GM23338 (cell line): ENCODE measurements around the gene SNX7. TPM values are rescaled to one million over a fixed set of nuclear protein-coding genes. Genes with fewer than 3 reads are reported as not detected.

Experiments
- ATAC-seq: fragments of 200-7000 bp; cut with Tn5 transposase; 3 replicates; pipeline ENCODE4 v1.9.1; 2020
- DNase-seq: peaks from one replicate; pipeline ENCODE4 v3.0.0-alpha.2; 2015; ENCODE audit warnings: low spot score
- H2AFZ ChIP-seq: fragments of 200-600 bp; sonication (generic); 2 replicates; pipeline ENCODE4 v1.8.0; 2016; ENCODE audit warnings: antibody characterized with exemption, mild to moderate bottlenecking, moderate library complexity
- H3F3A ChIP-seq: fragments of 200-600 bp; sonication (generic); replicated peaks from 2 replicates; pipeline ENCODE4 v1.8.0; 2017; ENCODE audit warnings: antibody characterized with exemption, mixed run types, low read depth
- H3K27ac ChIP-seq: fragments of 200-600 bp; sonication (generic); 2 replicates; pipeline ENCODE4 v1.6.1; 2016; ENCODE audit warnings: low read depth
- H3K27me3 ChIP-seq: fragments of 200-600 bp; sonication (generic); 2 replicates; pipeline ENCODE4 v1.8.0; 2016; ENCODE audit warnings: mild to moderate bottlenecking, mixed run types, moderate library complexity; ENCODE audit not compliant: insufficient read depth
- H3K36me3 ChIP-seq: fragments of 200-600 bp; sonication (generic); 2 replicates; pipeline ENCODE4 v1.8.0; 2016; ENCODE audit warnings: mild to moderate bottlenecking; ENCODE audit not compliant: insufficient read depth
- H3K4me1 ChIP-seq: fragments of 200-600 bp; sonication (generic); 2 replicates; pipeline ENCODE4 v1.8.0; 2016; ENCODE audit warnings: mild to moderate bottlenecking, moderate library complexity; ENCODE audit not compliant: insufficient read depth
- H3K4me2 ChIP-seq: fragments of 200-600 bp; sonication (generic); 2 replicates; pipeline ENCODE4 v1.7.1; 2017; ENCODE audit warnings: mixed run types
- H3K4me3 ChIP-seq: fragments of 200-600 bp; sonication (generic); 2 replicates; pipeline ENCODE4 v1.6.1; 2016; ENCODE audit warnings: mixed run types
- H3K79me2 ChIP-seq: fragments of 200-600 bp; sonication (generic); replicated peaks from 2 replicates; pipeline ENCODE4 v1.8.0; 2017; ENCODE audit warnings: mild to moderate bottlenecking; ENCODE audit not compliant: insufficient read depth
- H3K9me2 ChIP-seq: fragments of 200-600 bp; sonication (generic); 2 replicates; pipeline ENCODE4 v1.8.0; 2017; ENCODE audit not compliant: insufficient read depth
- H4K20me1 ChIP-seq: fragments of 200-600 bp; sonication (generic); replicated peaks from 2 replicates; pipeline ENCODE4 v1.8.0; 2017; ENCODE audit warnings: mild to moderate bottlenecking; ENCODE audit not compliant: insufficient read depth
- H3K27ac Mint-ChIP-seq: 2 replicates; pipeline ENCODE4 v1.8.0; 2020; ENCODE audit warnings: inconsistent platforms, mild to moderate bottlenecking, moderate library complexity, mixed read lengths
- H3K27me3 Mint-ChIP-seq: 3 replicates; pipeline ENCODE4 v1.8.0; 2022; ENCODE audit warnings: low read depth, mild to moderate bottlenecking, moderate library complexity, mixed read lengths, inconsistent platforms; ENCODE audit not compliant: insufficient read depth, poor library complexity
- H3K36me3 Mint-ChIP-seq: 3 replicates; pipeline ENCODE4 v1.8.0; 2021; ENCODE audit warnings: low read depth, mild to moderate bottlenecking, inconsistent platforms, moderate library complexity, mixed read lengths
- H3K4me1 Mint-ChIP-seq: 3 replicates; pipeline ENCODE4 v1.8.0; 2020; ENCODE audit warnings: mild to moderate bottlenecking, inconsistent platforms, mixed read lengths
- H3K4me3 Mint-ChIP-seq: 3 replicates; pipeline ENCODE4 v1.8.0; 2021; ENCODE audit warnings: moderate library complexity, mild to moderate bottlenecking, inconsistent platforms, mixed read lengths
- H3K9me3 Mint-ChIP-seq: 3 replicates; pipeline ENCODE4 v1.8.0; 2020; ENCODE audit warnings: moderate library complexity, mild to moderate bottlenecking, inconsistent platforms, mixed read lengths
- CREB1 ChIP-seq: fragments of 250-450 bp; sonication (Bioruptor Pico); IDR thresholded peaks from 2 replicates; pipeline ENCODE4 v1.5.0; 2020; ENCODE audit warnings: low read depth, mild to moderate bottlenecking, moderate library complexity
- EZH2 ChIP-seq: fragments of 200-600 bp; sonication (generic); IDR thresholded peaks from one replicate; pipeline ENCODE4 v1.8.0; 2017; ENCODE audit warnings: antibody characterized with exemption, mild to moderate bottlenecking, low read depth; ENCODE audit not compliant: unreplicated experiment
- EZH2phosphoT487 ChIP-seq: fragments of 200-600 bp; sonication (generic); IDR thresholded peaks from one replicate; pipeline ENCODE4 v1.8.1; 2018; ENCODE audit warnings: antibody characterized with exemption; ENCODE audit not compliant: unreplicated experiment
- NANOG ChIP-seq: IDR thresholded peaks from 2 replicates; pipeline ENCODE4 v1.6.1; 2016; ENCODE audit warnings: antibody characterized with exemption, borderline replicate concordance
- POLR2AphosphoS5 ChIP-seq: IDR thresholded peaks from 2 replicates; pipeline ENCODE4 v1.6.1; 2016; ENCODE audit warnings: antibody characterized with exemption, low read depth
- ZNF114 ChIP-seq: fragments of 250-450 bp; sonication (Bioruptor Pico); IDR thresholded peaks from 2 replicates; pipeline ENCODE4 v1.5.0; 2020; ENCODE audit warnings: mild to moderate bottlenecking, moderate library complexity
- ZNF331 ChIP-seq: fragments of 250-450 bp; sonication (Bioruptor Pico); IDR thresholded peaks from 2 replicates; pipeline ENCODE4 v1.5.0; 2020; ENCODE audit warnings: low read depth, mild to moderate bottlenecking, moderate library complexity
- polyA plus RNA-seq: library from polyadenylated mRNA; unstranded; fragments of >200 nt; fragmentation: Nextera tagmentation; extraction: Ambion mirVana; gene quantifications from 2 replicates; pipeline ENCODE4 v1.2.1, GENCODE V29; 2016
- total RNA-seq: library from RNA; depleted of rRNA; stranded (reverse); fragments of >200 nt; shearing (Covaris generic); gene quantifications from 2 replicates; pipeline ENCODE4 v1.2.3, GENCODE V29; 2014
- TF ChIP-seq, protein P1 (sequence below), 2 experiments: fragments of 200-600 bp in 1 of 2; sonication (generic) in 1 of 2; conservative IDR thresholded peaks; 2 replicates each; pipeline versions ENCODE4 v1.5.1 to v1.6.1; 2016 to 2017; ENCODE audit warnings: antibody characterized with exemption in 2 of 2, low read depth in 2 of 2, mild to moderate bottlenecking in 2 of 2, moderate library complexity in 1 of 2
- TF ChIP-seq, protein P2 (sequence below): IDR thresholded peaks from 2 replicates; pipeline ENCODE4 v1.6.1; 2016; ENCODE audit warnings: antibody characterized with exemption
- TF ChIP-seq, protein P3 (sequence below): IDR thresholded peaks from one replicate; pipeline ENCODE4 v1.6.1; 2018; ENCODE audit warnings: antibody characterized with exemption; ENCODE audit not compliant: unreplicated experiment
- TF ChIP-seq, protein P4 (sequence below): fragments of 250-450 bp; sonication (Bioruptor Pico); IDR thresholded peaks from 2 replicates; pipeline ENCODE4 v1.5.0; 2020; ENCODE audit warnings: mild to moderate bottlenecking, moderate library complexity

The SNX7 gene
- total and polyA plus RNA-seq, 2 experiments from 2014 or later, result 20.4 to 23.0 TPM

DNA sequence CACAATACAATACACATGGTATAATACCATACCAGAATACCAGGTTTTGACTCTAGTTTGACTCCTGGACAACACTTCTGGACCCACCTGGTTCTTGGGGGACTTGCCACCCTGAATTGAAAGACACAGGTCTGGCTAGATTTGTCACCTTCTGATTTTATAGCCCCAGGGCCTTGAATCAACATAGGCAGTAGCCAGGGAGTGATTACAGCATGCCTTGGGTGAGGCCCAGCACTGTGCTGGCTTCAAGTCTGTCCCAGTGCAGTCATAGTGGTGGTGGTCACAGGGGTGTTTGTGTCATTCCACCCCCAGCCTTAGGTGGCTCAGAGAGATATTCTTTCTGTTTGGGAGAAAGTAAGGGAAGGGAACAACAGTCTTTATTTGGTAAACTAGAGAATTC is 23.3 kb upstream of the SNX7 start (continued):
- TF ChIP-seq EZH2phosphoT487 (no peak), NANOG (no peak), EZH2 (no peak), ZNF331 (CRISPR knock-in tag) (no peak), POLR2AphosphoS5 (no peak)
- TF ChIP-seq, protein P1, sequence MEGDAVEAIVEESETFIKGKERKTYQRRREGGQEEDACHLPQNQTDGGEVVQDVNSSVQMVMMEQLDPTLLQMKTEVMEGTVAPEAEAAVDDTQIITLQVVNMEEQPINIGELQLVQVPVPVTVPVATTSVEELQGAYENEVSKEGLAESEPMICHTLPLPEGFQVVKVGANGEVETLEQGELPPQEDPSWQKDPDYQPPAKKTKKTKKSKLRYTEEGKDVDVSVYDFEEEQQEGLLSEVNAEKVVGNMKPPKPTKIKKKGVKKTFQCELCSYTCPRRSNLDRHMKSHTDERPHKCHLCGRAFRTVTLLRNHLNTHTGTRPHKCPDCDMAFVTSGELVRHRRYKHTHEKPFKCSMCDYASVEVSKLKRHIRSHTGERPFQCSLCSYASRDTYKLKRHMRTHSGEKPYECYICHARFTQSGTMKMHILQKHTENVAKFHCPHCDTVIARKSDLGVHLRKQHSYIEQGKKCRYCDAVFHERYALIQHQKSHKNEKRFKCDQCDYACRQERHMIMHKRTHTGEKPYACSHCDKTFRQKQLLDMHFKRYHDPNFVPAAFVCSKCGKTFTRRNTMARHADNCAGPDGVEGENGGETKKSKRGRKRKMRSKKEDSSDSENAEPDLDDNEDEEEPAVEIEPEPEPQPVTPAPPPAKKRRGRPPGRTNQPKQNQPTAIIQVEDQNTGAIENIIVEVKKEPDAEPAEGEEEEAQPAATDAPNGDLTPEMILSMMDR (conservative IDR thresholded peaks at IDR 0.05; ENCODE audit: low read depth in 2 of 2), result no peak
- TF ChIP-seq, protein P2, sequence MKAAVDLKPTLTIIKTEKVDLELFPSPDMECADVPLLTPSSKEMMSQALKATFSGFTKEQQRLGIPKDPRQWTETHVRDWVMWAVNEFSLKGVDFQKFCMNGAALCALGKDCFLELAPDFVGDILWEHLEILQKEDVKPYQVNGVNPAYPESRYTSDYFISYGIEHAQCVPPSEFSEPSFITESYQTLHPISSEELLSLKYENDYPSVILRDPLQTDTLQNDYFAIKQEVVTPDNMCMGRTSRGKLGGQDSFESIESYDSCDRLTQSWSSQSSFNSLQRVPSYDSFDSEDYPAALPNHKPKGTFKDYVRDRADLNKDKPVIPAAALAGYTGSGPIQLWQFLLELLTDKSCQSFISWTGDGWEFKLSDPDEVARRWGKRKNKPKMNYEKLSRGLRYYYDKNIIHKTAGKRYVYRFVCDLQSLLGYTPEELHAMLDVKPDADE, result no peak

DNA sequence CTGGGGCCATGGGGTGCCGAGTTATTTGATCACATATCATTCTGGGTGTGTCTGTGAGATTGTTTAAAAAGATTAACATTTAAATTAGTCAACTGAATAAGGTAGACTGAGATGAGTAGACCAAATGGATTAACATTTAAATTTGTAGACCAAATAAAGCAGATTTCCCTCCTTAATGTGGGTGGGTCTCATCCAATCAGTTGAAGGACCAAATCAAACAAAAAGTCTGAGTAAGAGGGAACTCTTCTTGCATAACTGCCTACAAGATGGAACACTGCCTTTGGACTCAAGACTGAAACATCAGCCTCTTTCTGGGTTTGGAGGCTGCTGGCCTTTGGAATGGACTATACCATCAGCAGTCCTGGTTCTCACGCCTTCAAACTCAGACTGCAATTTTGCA is 17.0 kb upstream of the SNX7 start:
- Histone ChIP-seq H3K4me3 (no peak overlapping the region), H3K9me2 (peaks cover 3% of the 10 kb centered on the region; the same call in 1 of the 2 replicates), H3K36me3 (no peaks in the 10 kb centered on the region), H3K4me2 (no peak overlapping the region), H2AFZ (no peak overlapping the region), H3K27ac (no peak overlapping the region), H3K4me1 (no peaks in the 10 kb centered on the region), H3K79me2 (no peaks in the 10 kb centered on the region), H4K20me1 (no peaks in the 10 kb centered on the region), H3F3A (no peaks in the 10 kb centered on the region), H3K27me3 (no peaks in the 10 kb centered on the region)
- Mint-ChIP-seq H3K4me1 (no peaks in the 10 kb centered on the region), H3K27me3 (peaks cover 7% of the 10 kb centered on the region), H3K36me3 (peaks cover 4% of the 10 kb centered on the region; the same call in 1 of the 3 replicates), H3K4me3 (no peak overlapping the region), H3K9me3 (peaks cover 16% of the 10 kb centered on the region), H3K27ac (no peak overlapping the region)
- ATAC-seq, result no peak
- no peak for DNase-seq
- TF ChIP-seq ZNF114 (CRISPR knock-in tag), result no peak
- TF ChIP-seq, protein P3, sequence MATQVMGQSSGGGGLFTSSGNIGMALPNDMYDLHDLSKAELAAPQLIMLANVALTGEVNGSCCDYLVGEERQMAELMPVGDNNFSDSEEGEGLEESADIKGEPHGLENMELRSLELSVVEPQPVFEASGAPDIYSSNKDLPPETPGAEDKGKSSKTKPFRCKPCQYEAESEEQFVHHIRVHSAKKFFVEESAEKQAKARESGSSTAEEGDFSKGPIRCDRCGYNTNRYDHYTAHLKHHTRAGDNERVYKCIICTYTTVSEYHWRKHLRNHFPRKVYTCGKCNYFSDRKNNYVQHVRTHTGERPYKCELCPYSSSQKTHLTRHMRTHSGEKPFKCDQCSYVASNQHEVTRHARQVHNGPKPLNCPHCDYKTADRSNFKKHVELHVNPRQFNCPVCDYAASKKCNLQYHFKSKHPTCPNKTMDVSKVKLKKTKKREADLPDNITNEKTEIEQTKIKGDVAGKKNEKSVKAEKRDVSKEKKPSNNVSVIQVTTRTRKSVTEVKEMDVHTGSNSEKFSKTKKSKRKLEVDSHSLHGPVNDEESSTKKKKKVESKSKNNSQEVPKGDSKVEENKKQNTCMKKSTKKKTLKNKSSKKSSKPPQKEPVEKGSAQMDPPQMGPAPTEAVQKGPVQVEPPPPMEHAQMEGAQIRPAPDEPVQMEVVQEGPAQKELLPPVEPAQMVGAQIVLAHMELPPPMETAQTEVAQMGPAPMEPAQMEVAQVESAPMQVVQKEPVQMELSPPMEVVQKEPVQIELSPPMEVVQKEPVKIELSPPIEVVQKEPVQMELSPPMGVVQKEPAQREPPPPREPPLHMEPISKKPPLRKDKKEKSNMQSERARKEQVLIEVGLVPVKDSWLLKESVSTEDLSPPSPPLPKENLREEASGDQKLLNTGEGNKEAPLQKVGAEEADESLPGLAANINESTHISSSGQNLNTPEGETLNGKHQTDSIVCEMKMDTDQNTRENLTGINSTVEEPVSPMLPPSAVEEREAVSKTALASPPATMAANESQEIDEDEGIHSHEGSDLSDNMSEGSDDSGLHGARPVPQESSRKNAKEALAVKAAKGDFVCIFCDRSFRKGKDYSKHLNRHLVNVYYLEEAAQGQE, result no peak
- no peak for TF ChIP-seq EZH2phosphoT487
- TF ChIP-seq, protein P4, sequence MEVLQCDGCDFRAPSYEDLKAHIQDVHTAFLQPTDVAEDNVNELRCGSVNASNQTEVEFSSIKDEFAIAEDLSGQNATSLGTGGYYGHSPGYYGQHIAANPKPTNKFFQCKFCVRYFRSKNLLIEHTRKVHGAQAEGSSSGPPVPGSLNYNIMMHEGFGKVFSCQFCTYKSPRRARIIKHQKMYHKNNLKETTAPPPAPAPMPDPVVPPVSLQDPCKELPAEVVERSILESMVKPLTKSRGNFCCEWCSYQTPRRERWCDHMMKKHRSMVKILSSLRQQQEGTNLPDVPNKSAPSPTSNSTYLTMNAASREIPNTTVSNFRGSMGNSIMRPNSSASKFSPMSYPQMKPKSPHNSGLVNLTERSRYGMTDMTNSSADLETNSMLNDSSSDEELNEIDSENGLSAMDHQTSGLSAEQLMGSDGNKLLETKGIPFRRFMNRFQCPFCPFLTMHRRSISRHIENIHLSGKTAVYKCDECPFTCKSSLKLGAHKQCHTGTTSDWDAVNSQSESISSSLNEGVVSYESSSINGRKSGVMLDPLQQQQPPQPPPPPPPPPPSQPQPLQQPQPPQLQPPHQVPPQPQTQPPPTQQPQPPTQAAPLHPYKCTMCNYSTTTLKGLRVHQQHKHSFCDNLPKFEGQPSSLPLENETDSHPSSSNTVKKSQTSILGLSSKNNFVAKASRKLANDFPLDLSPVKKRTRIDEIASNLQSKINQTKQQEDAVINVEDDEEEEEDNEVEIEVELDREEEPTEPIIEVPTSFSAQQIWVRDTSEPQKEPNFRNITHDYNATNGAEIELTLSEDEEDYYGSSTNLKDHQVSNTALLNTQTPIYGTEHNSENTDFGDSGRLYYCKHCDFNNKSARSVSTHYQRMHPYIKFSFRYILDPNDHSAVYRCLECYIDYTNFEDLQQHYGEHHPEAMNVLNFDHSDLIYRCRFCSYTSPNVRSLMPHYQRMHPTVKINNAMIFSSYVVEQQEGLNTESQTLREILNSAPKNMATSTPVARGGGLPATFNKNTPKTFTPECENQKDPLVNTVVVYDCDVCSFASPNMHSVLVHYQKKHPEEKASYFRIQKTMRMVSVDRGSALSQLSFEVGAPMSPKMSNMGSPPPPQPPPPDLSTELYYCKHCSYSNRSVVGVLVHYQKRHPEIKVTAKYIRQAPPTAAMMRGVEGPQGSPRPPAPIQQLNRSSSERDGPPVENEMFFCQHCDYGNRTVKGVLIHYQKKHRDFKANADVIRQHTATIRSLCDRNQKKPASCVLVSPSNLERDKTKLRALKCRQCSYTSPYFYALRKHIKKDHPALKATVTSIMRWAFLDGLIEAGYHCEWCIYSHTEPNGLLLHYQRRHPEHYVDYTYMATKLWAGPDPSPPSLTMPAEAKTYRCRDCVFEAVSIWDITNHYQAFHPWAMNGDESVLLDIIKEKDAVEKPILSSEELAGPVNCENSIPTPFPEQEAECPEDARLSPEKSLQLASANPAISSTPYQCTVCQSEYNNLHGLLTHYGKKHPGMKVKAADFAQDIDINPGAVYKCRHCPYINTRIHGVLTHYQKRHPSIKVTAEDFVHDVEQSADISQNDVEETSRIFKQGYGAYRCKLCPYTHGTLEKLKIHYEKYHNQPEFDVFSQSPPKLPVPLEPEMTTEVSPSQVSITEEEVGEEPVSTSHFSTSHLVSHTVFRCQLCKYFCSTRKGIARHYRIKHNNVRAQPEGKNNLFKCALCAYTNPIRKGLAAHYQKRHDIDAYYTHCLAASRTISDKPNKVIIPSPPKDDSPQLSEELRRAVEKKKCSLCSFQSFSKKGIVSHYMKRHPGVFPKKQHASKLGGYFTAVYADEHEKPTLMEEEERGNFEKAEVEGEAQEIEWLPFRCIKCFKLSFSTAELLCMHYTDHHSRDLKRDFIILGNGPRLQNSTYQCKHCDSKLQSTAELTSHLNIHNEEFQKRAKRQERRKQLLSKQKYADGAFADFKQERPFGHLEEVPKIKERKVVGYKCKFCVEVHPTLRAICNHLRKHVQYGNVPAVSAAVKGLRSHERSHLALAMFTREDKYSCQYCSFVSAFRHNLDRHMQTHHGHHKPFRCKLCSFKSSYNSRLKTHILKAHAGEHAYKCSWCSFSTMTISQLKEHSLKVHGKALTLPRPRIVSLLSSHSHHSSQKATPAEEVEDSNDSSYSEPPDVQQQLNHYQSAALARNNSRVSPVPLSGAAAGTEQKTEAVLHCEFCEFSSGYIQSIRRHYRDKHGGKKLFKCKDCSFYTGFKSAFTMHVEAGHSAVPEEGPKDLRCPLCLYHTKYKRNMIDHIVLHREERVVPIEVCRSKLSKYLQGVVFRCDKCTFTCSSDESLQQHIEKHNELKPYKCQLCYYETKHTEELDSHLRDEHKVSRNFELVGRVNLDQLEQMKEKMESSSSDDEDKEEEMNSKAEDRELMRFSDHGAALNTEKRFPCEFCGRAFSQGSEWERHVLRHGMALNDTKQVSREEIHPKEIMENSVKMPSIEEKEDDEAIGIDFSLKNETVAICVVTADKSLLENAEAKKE (CRISPR knock-in tag), result no peak
- TF ChIP-seq ZNF331 (CRISPR knock-in tag), result no peak
- no peak for TF ChIP-seq CREB1 (CRISPR knock-in tag)
